T-cell (primary cell): Measurements from ENCODE around the gene LAMC1. TPM values are rescaled to one million over a fixed set of nuclear protein-coding genes. Genes with fewer than 3 reads are reported as not detected.

ENCODE experiments used
- ATAC-seq, 4 experiments: fragments of 200-7000 bp in 3 of 4; fragments of 150-1000 bp in 1 of 4; cut with Tn5 transposase; replicated peaks in 1 of 4; 1 replicate in 3 of 4; 2 replicates in 1 of 4; pipeline ENCODE4 v1.10.0; 2021; ENCODE audit warnings: moderate library complexity in 3 of 4, mild to moderate bottlenecking in 2 of 4, moderate number of reproducible peaks in 1 of 4
- CTCF ChIA-PET, 2 donors: fragments of 300-600 bp; sonication (Branson Sonifier 250); formaldehyde crosslinking; loops; one replicate each; lab custom pipeline; 2022; ENCODE audit warnings: antibody characterized with exemption in 2 of 2; lab: Charles Lee
- POLR2A ChIA-PET, 2 donors: fragments of 300-600 bp; sonication (Branson Sonifier 250); formaldehyde crosslinking; loops; one replicate each; lab custom pipeline; 2022; ENCODE audit warnings: antibody characterized with exemption in 2 of 2; lab: Charles Lee
- DNase-seq, 35 experiments: peaks; one replicate each; pipeline versions ENCODE4 v3.0.0 to v3.0.0-alpha.2; 2013 to 2023
- H3K27ac ChIP-seq: one replicate; pipeline ENCODE4 v1.5.1; 2013; ENCODE audit warnings: low read length
- H3K27me3 ChIP-seq, 2 experiments: replicated peaks in 1 of 2; 1 replicate in 1 of 2; 2 replicates in 1 of 2; pipeline versions ENCODE4 v1.6.1 to v1.7.0; 2013; ENCODE audit warnings: low read length in 1 of 2, mixed read lengths in 1 of 2; ENCODE audit not compliant: control insufficient read depth in 2 of 2, insufficient read depth in 2 of 2; ENCODE audit errors: extremely low read depth in 1 of 2
- H3K36me3 ChIP-seq, 2 donors: 1 replicate in 1 of 2; 2 replicates in 1 of 2; pipeline versions ENCODE4 v1.6.1 to v1.7.0; 2013; ENCODE audit warnings: low read length in 1 of 2; ENCODE audit not compliant: control insufficient read depth in 2 of 2, insufficient read depth in 1 of 2; ENCODE audit errors: extremely low read depth in 1 of 2
- H3K4me1 ChIP-seq, 2 experiments: 1 replicate in 1 of 2; 2 replicates in 1 of 2; pipeline versions ENCODE4 v1.6.1 to v1.7.0; 2013; ENCODE audit warnings: low read length in 2 of 2, mixed read lengths in 1 of 2; ENCODE audit not compliant: insufficient read depth in 2 of 2, control insufficient read depth in 1 of 2; ENCODE audit errors: extremely low read depth in 1 of 2
- H3K4me3 ChIP-seq, 2 donors: 1 replicate in 1 of 2; 2 replicates in 1 of 2; pipeline versions ENCODE4 v1.5.1 to v1.7.0; 2013; ENCODE audit warnings: mild to moderate bottlenecking in 2 of 2, low read length in 1 of 2, moderate library complexity in 1 of 2; ENCODE audit not compliant: control insufficient read depth in 1 of 2; ENCODE audit errors: extremely low read depth in 1 of 2
- H3K9me3 ChIP-seq: 2 replicates; pipeline ENCODE4 v1.7.0; 2013
- H3K27ac Mint-ChIP-seq, 2 donors: one replicate each; pipeline ENCODE4 v1.8.0; 2020 to 2021; ENCODE audit warnings: mild to moderate bottlenecking in 2 of 2, mixed read lengths in 2 of 2
- H3K27me3 Mint-ChIP-seq, 2 donors: one replicate each; pipeline ENCODE4 v1.8.0; 2021 to 2022; ENCODE audit warnings: mixed read lengths in 2 of 2
- H3K36me3 Mint-ChIP-seq: one replicate; pipeline ENCODE4 v1.8.0; 2021; ENCODE audit warnings: mixed read lengths
- H3K4me1 Mint-ChIP-seq, 3 donors: one replicate each; pipeline ENCODE4 v1.8.0; 2020 to 2022; ENCODE audit warnings: mixed read lengths in 3 of 3, mild to moderate bottlenecking in 1 of 3
- H3K4me3 Mint-ChIP-seq, 3 donors: one replicate each; pipeline ENCODE4 v1.8.0; 2020 to 2022; ENCODE audit warnings: mild to moderate bottlenecking in 3 of 3, mixed read lengths in 3 of 3, moderate library complexity in 3 of 3
- H3K9me3 Mint-ChIP-seq, 3 donors: one replicate each; pipeline ENCODE4 v1.8.0; 2020 to 2022; ENCODE audit warnings: mixed read lengths in 3 of 3
- WGBS: methylation state at CpG from one replicate; pipeline ENCODE4 v1.1.5; 2013; ENCODE audit warnings: missing lambda C conversion rate; ENCODE audit not compliant: insufficient coverage; 5-methylcytosine and 5-hydroxymethylcytosine counted together
- total RNA-seq, 35 experiments: library from RNA in 6 of 35; stranded (reverse) in 6 of 35; fragments of 120-200 nt in 1 of 35; gene quantifications; one replicate each; pipeline versions ENCODE4 v1.2.1 to v1.2.4 and lab custom pipeline; 2013 to 2026

LAMC1 gene
- total RNA-seq, 5 donors from 2014 or later (not counting 1 experiment from before 2014, with no cell fraction given): 0.30 to 3.1 (median 2.1) TPM

GRCh38 chr1:183089025-183089639 is 65.9 kb downstream of the LAMC1 start:
- H3K9me3 Mint-ChIP-seq: no peaks in the 10 kb centered on the region
- CTCF ChIA-PET: no interaction called here

GRCh38 chr1:183090391-183091006 is 67.3 kb downstream of the LAMC1 start:
- Histone ChIP-seq H3K9me3 (no peaks in the 10 kb centered on the region), H3K4me1 (no peaks in the 10 kb centered on the region), H3K27ac (no peak overlapping the region), H3K36me3 (no peaks in the 10 kb centered on the region), H3K27me3 (no peaks in the 10 kb centered on the region), H3K4me3 (no peak overlapping the region)
- 80% methylated on average over 2 of the region's 5 CpGs for WGBS
- ATAC-seq (no peak), DNase-seq (no peak)
- Mint-ChIP-seq H3K27ac (no peak overlapping the region), H3K4me1 (no peaks in the 10 kb centered on the region), H3K9me3 (no peaks in the 10 kb centered on the region), H3K27me3 (peaks cover 11 to 20% of the 10 kb centered on the region in 2 donors), H3K36me3 (no peaks in the 10 kb centered on the region), H3K4me3 (no peak overlapping the region)
- POLR2A ChIA-PET: no interaction called here
- CTCF ChIA-PET: no interaction called here

More at GRCh38 chr1:183089025-183089639, 65.9 kb downstream of the LAMC1 start:
- WGBS: no CpG with 5 or more reads among the region's 3 CpGs
- Mint-ChIP-seq H3K4me3 (no peak overlapping the region), H3K27ac (no peak overlapping the region), H3K27me3 (peaks cover 8 to 19% of the 10 kb centered on the region in 2 donors), H3K36me3 (no peaks in the 10 kb centered on the region), H3K4me1 (no peaks in the 10 kb centered on the region)
- DNase-seq: no peak
- no peak for ATAC-seq
- H3K9me3 ChIP-seq: no peaks in the 10 kb centered on the region
- no peak overlapping the region for H3K4me3 ChIP-seq
- no peaks in the 10 kb centered on the region for H3K4me1 ChIP-seq
- H3K36me3 ChIP-seq: no peaks in the 10 kb centered on the region
- no peaks in the 10 kb centered on the region for H3K27me3 ChIP-seq
- H3K27ac ChIP-seq: no peak overlapping the region
- POLR2A ChIA-PET: no interaction called here

- DNase-seq (no peak), ATAC-seq (no peak)
- H3K4me1 ChIP-seq: no peaks in the 10 kb centered on the region
- no peaks in the 10 kb centered on the region for H3K27me3 ChIP-seq
- Mint-ChIP-seq H3K4me3 (no peak overlapping the region), H3K9me3 (no peaks in the 10 kb centered on the region), H3K27ac (no peak overlapping the region), H3K36me3 (no peaks in the 10 kb centered on the region), H3K27me3 (peaks cover 11 to 15% of the 10 kb centered on the region in 2 donors), H3K4me1 (no peaks in the 10 kb centered on the region)
- CTCF ChIA-PET: no interaction called here
- H3K9me3 ChIP-seq: no peaks in the 10 kb centered on the region
- H3K36me3 ChIP-seq: no peaks in the 10 kb centered on the region
- H3K27ac ChIP-seq: no peak overlapping the region
- WGBS: 60% methylated on average over 1 of the region's 2 CpGs
- H3K4me3 ChIP-seq: no peak overlapping the region
- POLR2A ChIA-PET: no interaction called here
These were observed 68.0 kb downstream of the LAMC1 start for GRCh38 chr1:183091181-183091580.

- no peaks in the 10 kb centered on the region for H3K9me3 ChIP-seq
- no peaks in the 10 kb centered on the region for H3K27me3 ChIP-seq
- Mint-ChIP-seq H3K4me1 (no peaks in the 10 kb centered on the region), H3K27me3 (peaks cover 11 to 15% of the 10 kb centered on the region in 2 donors), H3K27ac (no peak overlapping the region), H3K9me3 (no peaks in the 10 kb centered on the region), H3K4me3 (no peak overlapping the region), H3K36me3 (no peaks in the 10 kb centered on the region)
- H3K4me1 ChIP-seq: no peaks in the 10 kb centered on the region
- H3K36me3 ChIP-seq: no peaks in the 10 kb centered on the region
- DNase-seq (no peak), ATAC-seq (no peak)
- H3K4me3 ChIP-seq: no peak overlapping the region
- WGBS: 100% methylated on average over 1 of the region's 2 CpGs
- POLR2A ChIA-PET: no interaction called here
- CTCF ChIA-PET: interaction anchor here in 1 of 2 donors (0.6 kb wide), 1 partner anchor 13 kb away, joined by 7 read pairs; no protein-coding TSS in a partner anchor
- no peak overlapping the region for H3K27ac ChIP-seq
These were observed 69.1 kb downstream of the LAMC1 start for GRCh38 chr1:183092350-183092749.

- WGBS: 100% methylated on average over 1 of the region's 3 CpGs
- H3K27ac Mint-ChIP-seq: no peak overlapping the region
- H3K36me3 Mint-ChIP-seq: no peaks in the 10 kb centered on the region
- CTCF ChIA-PET: no interaction called here
- DNase-seq (no peak), ATAC-seq (no peak)
- Histone ChIP-seq H3K27me3 (no peaks in the 10 kb centered on the region), H3K27ac (no peak overlapping the region), H3K36me3 (no peaks in the 10 kb centered on the region), H3K9me3 (no peaks in the 10 kb centered on the region), H3K4me3 (no peak overlapping the region), H3K4me1 (no peaks in the 10 kb centered on the region)
- H3K4me1 Mint-ChIP-seq: no peaks in the 10 kb centered on the region
- H3K4me3 Mint-ChIP-seq: no peak overlapping the region
- H3K9me3 Mint-ChIP-seq: no peaks in the 10 kb centered on the region
- H3K27me3 Mint-ChIP-seq: peaks cover 11 to 15% of the 10 kb centered on the region in 2 donors
- POLR2A ChIA-PET: no interaction called here
These were observed 69.9 kb downstream of the LAMC1 start for GRCh38 chr1:183093066-183093668.

GRCh38 chr1:183093786-183094298 is 70.6 kb downstream of the LAMC1 start:
- H3K9me3 ChIP-seq: no peaks in the 10 kb centered on the region
- no peaks in the 10 kb centered on the region for H3K36me3 Mint-ChIP-seq
- no peaks in the 10 kb centered on the region for H3K4me1 Mint-ChIP-seq
- H3K27me3 Mint-ChIP-seq: peaks cover 11 to 15% of the 10 kb centered on the region in 2 donors
- no peaks in the 10 kb centered on the region for H3K27me3 ChIP-seq
- H3K4me3 Mint-ChIP-seq: no peak overlapping the region
- no peak overlapping the region for H3K4me3 ChIP-seq
- WGBS: 100% methylated on average over 1 of the region's 1 CpG
- no peak for DNase-seq
- no peaks in the 10 kb centered on the region for H3K4me1 ChIP-seq
- H3K27ac Mint-ChIP-seq: no peak overlapping the region
- CTCF ChIA-PET: no interaction called here
- POLR2A ChIA-PET: no interaction called here
- no peak for ATAC-seq
- H3K27ac ChIP-seq: no peak overlapping the region
- H3K36me3 ChIP-seq: no peaks in the 10 kb centered on the region
- no peaks in the 10 kb centered on the region for H3K9me3 Mint-ChIP-seq
